Left lobe of liver (tissue), 2 donors: ENCODE results near the gene PDE8A. TPM values are rescaled to one million over a fixed set of nuclear protein-coding genes. Genes with fewer than 3 reads are reported as not detected.
"Not testable (repeated sequence)": the region's sequence is repeated elsewhere in the genome, so short reads cannot be mapped to it uniquely, and the experiment has no call there.

ENCODE experiments used
- ATAC-seq: fragments of 200-7000 bp; cut with Tn5 transposase; one replicate; pipeline ENCODE4 v1.9.1; 2020; ENCODE audit warnings: mild to moderate bottlenecking, moderate library complexity
- DNase-seq: peaks from one replicate; pipeline ENCODE4 v3.0.0-alpha.2; 2020; ENCODE audit warnings: low spot score
- total RNA-seq: library from RNA; stranded (reverse); gene quantifications from one replicate; pipeline ENCODE4 v1.2.1, GENCODE V29; 2021
- donor health status: DM: no; HTN: no; CAD: no; lungs with moderate emphysema.
- donor health status: DM: no; HTN: yes; CAD: no.

Gene PDE8A
- total RNA-seq, 1 donor from 2014 or later, result 33.1 TPM

DNA sequence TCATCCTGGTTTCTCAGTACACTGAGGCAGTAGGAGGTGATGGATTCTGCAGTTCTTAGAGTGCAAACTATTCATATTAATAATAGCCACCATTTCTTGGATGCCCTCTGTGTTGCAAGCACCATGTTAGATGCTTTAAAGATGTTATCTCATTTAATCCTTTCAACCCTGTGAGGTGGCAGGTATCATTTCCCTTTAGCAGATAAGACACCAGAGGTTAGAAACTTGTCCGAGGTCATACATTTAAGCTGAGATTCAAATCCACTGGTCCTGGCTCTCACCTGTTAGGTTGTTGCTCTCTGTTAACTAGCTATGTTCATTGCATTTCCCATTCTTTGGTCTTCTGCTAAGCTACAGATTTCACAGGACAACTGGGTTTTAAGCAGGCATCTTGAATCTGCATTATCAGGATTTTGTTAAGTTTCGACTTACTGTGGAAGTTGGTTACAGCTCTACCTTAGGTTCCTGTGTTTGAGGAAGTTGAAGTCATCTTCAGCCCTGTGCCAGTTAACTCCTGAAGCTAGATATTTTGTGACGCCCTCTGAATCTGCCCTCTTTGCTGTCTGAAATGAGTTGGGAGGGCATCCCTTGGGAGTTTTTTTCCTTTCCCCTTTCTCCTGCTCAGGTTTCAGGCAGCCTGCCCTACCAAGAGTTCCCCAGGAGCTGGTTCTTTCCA, 6.4 kb downstream of the PDE8A start:
- ATAC-seq (no peak), DNase-seq (no peak)

DNA sequence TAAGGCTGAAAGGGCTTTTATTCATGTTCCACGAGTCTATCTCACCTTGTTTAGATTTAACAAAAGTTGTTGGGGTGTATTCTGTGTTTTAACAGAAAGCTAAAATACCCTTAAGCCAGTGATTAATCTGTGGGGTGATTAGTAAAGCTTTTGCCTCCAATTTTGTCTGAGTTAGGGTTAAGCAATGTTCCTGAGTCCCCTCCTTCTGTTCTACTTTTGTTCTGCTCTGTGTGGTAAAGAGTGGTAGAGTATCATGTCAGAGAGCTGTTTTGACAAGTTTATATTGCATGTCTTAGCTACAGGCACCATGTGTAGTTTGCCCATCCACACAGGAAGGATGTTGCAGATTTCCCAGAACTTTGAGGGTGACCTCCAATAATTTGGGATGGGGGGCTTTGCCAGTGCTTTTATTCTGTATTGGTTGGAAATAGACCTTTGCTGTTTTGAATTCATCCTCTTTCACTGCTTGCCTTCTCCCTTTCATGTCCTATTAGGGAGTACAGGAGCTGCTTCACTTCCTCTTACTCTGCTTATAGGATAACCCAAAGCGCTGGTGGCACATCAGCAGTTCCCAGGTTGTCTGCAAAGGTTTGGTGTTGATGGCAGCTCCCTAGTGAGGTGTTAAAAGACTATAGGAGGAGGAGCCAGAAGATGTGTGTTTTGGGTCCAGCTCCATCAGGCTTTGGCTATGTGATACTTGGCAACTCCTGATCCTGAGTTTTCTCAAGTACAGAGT, 7.4 kb downstream of the PDE8A start:
- ATAC-seq (no peak), DNase-seq (no peak)

DNA sequence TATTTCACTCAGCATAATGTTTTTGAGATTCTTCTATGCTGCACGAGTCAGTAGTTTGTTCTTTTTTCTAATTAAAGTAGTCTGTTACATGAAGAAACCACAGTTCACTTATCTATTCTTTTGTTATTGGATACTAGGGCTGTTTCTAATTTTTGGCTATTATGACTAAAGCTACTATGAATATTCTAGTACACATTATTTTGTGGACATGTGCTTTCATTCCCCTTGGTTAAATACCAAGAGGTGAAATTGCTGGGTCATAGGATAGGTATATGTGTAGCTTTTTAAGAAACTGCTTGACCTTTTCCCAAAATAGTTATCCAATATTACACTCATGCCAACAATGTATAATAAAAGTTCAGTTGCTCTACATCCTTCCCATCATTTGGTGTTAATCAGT, 8.9 kb downstream of the PDE8A start:
- no peak for ATAC-seq
- DNase-seq, result no peak

DNA sequence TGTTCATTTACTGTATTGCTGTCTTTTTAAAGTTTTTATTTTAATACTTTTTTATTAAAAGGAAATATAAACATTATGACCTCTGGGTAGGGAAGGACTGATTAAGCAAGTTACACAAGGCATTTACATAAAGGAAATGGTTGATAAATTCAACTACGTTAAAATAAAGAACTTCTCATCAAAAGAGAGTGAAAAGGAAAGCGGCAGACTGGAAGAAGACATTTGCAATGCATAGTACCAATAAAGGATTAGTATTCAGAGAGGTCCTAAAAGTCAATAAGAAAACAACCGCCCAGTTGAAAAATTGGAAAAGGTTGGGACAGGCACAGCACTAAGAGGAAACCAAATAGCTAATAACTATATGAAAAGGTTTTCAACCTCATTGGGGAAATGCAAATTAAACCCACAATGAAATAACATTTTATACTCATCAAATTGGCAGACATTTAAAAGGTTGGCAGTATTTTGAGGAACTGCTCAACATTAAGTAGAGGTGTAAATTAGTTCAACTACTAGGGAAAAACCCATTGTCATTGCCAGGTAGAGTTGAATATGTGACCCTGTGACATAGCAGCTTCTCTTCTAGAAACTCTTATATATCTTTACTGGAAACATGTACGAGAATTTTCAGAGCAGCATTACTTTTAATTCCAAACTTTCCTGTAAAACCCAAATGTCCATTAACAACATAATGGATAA, 9.5 kb downstream of the PDE8A start:
- DNase-seq, result no peak
- no peak for ATAC-seq

DNA sequence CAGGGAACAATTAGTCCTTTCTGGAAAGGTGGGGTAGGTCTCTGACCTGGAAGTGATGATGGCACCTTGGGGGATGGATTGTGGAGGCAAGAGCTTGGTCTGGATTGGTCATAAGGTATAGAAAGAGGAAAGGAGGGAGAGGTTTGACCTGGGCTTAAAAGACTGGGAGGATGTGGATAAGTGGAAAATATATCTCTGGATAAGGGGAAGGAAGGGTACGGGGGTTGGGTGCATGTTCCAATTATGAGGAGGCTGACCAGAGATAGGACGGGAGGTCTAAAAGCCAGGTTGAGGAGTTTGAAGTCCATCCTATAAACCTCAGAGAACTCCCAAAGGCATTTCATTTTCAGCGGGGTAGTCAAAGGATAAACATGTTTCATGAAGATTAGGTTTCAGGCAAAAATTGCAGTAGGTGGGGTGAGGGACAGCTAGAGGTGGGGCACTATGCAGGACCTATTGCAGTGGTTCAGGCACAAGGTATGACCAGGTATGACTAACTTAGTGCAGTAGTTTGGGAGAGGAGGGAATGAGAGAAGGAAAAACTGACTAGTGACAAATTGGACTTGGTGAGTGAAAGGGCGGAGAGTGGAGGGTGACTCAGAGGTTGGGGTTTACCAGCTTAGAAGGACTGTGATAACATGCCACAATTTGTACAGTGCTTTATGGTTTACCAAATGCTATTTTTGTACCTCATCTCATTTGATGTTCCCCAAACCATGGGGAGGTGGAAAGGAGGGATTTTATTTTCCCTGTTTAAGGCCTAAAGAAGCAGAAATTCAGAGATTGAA, 10.7 kb downstream of the PDE8A start:
- DNase-seq (no peak), ATAC-seq (peak; percentile 46)

DNA sequence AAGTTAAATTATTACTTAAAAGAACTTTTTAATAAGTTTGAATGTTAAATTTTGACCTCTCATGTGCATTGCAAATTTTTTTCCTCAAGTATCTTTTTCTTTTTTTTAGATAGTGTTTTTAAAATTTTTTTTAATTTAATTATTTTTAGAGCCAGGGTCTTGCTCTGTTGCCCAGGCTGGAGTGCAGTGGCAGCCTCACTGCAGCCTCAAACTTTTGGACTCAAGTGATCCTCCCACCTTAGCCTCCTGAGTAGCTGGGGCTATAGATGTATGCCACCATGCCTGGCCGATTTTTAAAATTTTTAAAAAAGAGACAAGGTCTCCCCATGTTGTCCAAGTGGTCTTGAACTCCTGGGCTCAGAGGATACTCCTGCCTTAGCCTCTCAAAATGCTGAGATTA, 14.4 kb downstream of the PDE8A start:
- ATAC-seq, result no peak
- DNase-seq, result no peak

DNA sequence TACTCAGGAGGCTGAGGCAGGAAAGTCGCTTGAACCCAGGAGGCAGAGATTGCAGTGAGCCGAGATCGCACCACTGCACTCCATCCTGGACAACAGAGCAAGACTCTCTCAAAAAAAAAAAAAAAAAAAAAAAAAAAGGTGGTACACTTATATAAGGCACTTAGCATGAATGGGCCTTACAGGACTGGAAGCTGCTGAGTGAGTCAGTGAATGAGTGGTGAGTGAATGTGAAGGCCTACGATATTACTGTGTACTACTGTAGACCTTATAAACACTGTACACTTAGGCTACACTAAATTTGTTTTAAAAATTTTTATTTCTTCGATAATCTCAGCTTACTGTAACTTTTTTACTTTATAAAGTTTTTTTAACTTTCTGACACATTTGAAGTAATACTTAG, 15.1 kb downstream of the PDE8A start:
- not testable (repeated sequence) for ATAC-seq, DNase-seq

DNA sequence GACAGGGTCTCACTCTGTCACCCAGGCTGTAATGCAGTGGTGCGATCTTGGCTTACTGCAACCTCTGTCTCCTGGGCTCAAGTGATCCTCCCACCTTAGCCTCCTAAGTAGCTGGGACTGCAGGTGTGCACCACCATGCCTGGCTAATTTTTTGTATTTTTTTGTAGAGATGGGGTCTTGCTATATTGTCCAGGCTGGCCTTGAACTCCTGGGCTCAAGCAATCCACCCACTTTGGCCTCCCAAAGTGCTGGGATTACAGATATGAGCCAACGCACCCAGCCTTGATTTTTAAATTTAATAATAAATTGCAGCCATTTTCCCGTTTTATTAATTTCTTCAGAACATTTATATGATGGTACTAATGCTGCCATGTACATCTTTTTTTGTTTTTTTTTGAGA, 15.6 kb downstream of the PDE8A start:
- ATAC-seq, DNase-seq: not testable (repeated sequence)

DNA sequence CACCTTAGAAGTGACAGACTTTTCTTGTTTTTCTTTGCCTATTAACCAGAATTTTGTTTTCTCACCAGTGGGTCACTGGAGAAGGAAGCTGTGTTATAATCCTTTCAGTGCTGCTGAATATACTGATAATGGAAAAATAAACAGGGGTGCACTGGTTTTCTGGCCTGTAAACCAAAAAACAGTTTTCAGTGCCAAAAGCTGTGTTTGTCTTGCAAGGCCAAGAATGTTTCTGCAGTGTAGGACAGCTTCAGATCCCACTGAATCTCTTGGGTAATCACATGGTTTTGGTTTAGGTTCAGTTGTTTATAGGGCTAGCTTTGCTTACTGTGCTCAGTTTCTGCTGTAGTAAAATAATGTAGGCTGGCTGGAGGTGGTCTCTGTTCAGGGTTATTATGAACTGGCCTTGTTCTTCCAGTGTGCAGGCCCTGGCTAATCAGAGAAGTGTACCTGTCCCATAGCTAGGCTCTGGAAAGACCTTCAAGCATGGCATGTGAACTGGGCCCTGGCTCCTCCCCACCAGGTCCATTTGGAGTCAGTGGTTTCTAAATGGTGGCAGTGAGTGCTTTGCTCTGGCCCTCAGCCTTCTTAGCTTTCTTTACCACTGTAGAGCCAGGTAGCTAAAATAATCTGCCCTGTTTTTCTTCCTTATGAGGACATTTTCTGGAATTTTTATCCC, 18.7 kb downstream of the PDE8A start:
- ATAC-seq, result peak; percentile 80

DNA sequence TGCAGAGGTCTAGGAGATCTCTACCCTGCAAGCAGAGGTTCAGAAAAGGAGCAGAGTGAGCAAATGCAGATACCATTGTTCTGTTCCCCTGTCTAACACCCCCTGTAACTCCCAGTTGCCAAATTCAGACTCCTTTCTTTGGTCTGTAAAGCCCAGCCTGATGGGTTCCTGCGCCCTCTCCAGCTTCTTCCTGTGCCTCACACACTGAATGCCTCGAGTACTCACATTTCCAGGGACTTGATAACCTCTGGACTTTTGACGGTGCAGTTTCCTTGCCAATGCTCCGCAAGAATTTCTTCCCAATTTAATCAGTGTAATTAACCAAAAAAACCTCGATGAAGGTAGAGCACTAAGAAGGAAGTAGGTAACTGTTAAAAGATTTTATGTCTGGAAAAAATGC, 19.3 kb downstream of the PDE8A start:
- ATAC-seq (peak; percentile 56), DNase-seq (no peak)

More for the DNA sequence above, 18.7 kb downstream of the PDE8A start:
- no peak for DNase-seq

DNA sequence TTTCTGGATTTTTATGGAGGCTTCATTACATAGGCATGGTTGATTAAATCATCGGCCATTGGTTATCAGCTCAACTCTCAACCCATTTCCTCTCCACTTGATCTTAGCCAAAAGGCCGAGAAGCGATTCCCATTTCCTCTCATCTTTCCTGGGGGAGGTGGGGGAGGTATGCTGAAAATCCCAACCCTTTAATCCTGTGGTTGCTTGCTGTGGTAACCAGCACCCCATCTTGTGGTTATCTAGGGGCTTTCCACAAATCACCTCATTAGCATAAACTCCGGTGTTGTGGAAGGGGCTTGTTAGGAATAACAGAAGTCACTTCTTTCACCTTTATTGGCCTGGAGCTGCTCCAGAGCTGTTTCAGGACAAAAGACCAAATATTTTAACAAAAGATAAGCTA, 20.9 kb downstream of the PDE8A start:
- no peak for ATAC-seq
- DNase-seq, result no peak

DNA sequence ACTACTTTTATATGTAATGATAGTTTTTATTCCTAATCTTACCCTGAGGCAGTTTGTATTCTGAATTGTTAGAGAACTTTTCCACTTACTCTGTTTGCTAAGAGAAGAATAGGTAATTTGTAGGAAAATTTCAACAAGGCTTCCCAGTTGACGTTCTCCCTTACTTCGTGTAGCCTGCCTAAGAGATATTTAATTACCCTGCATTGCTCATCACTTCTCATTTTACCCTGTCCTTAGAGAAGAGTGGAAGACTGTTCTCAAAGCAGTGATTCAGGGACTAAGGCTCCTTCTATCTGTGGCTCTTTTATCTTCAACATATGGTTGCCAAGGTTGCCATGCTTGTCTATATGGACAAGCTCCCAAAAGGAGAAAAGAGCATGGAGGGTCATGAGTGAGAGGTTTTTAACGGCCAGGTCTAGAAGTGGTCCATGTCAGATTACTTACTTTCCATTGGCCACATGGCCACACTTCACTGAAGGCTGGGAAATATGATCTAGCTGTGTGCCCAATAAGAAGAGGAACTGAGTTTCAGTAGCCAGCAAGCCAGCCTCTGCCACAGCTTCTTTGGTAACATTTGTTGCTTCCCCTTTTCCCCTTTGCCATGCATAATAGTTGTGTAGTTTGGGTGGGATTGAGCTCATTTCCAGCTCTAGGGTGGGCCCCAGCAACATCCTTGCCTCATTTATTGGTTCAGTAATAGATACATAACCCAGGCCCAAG, 22.1 kb downstream of the PDE8A start:
- DNase-seq (no peak), ATAC-seq (no peak)

DNA sequence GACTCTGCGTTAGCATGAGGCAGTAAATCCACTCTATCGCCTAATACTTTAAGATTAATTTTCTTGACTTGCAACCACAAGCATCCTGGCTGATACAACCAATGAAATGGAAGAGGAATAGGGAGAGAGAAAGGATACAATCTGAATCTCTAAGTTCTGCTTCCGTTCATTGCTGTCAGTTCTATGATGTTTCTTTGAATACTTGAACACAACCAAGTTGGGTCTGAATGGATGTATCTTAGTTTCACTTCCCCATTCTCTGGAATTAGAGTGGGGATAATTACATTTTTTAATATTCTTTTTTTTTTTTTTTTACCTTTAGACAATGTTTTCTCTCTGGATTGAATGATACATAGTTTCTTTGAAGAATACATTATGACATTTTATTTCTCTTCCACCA, 22.9 kb downstream of the PDE8A start:
- DNase-seq (no peak), ATAC-seq (no peak)

DNA sequence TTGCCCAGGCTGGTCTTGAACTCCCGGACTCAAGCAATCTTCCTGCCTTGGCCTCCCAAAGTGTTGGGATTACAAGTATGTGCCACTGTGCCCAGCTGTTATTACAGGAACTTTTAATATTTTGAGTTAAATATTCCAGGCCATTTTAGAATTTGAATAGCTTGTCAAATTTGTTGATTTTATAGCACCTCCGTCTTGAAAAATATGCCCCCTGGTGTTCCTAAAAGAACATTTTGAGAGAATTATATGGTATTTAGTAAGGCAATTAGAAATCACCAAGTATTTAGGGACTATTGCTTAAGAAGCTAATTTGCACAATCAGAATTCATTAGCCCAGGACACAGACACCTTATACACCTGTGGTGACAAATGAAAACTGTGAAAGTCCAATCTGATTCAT, 23.7 kb downstream of the PDE8A start:
- DNase-seq, result no peak
- no peak for ATAC-seq

DNA sequence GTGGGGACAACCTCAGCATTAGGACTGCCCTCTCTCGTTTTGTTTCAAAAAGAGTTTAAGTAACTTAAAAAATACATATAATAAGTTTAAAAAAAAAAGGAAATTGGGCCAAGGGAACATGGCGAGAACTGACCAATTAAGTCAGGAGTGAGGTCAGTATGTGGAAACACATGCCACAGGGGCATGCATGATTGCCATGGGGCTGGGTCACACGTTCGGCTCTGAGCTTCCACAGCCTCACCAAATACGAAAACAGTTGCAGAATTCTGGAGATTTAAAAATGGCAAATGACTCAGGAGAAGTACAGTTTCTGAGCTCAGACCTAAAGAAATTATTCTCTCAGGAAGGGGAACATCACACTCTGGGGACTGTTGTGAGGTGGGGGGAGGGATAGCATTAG, 24.1 kb downstream of the PDE8A start:
- DNase-seq, result no peak
- peak; percentile 36 for ATAC-seq

DNA sequence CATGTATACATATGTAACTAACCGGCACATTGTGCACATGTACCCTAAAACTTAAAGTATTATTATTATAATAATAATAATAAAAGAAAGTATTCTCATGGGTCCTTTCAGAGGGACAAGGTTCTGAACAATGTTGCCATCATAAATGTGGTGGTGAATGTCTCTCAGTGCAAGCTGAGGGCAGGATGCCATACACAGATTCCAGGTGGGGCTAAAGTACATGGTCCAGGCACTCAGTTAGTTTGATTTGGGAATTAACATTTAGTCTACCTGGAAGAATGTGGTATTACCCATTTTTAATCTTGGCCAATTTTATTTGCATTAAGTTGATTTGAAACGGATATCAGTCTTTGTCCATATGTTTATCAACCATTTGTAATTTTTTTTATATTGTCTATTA, 24.5 kb downstream of the PDE8A start:
- DNase-seq, result peak; percentile 84
- peak; percentile 80 for ATAC-seq

DNA sequence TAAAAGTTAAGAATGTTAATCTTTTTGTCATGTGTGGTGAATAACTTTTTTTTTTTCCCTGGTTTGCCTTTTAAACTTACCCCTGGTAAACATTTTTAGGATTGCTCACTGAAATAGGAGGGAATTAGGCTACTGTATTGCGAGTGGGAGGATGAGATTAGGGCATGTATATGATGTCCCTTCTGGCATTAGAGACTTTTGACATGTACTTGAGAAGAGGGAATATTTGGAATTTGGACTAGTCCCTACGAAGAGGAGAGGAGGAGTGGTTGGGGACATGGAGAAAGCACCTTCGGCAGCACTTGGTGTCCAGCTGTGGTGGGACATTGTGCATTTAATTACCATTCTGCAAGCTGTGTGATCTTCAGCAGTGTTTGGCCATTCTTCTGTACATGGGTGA, 25.0 kb downstream of the PDE8A start:
- DNase-seq, result no peak
- ATAC-seq, result no peak

DNA sequence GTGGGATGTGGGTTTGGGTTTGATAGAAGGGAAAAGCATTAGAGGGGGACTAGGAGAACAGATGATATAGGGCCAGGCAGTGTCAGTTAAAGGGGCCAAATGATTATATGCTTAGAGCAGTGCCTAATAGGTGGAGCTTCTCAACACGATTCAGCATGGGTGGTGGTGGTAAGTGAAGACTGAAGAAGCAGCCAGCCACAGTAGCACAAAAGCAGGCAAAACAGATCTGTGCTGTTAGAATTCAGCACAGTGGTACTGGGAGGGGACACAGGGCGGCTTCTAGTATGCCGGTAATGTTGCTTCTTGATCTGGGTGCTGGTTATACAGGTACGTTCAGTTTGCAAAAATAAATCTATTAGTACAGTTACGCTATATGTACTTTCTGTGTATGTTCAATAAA, 25.5 kb downstream of the PDE8A start:
- DNase-seq (no peak), ATAC-seq (no peak)

DNA sequence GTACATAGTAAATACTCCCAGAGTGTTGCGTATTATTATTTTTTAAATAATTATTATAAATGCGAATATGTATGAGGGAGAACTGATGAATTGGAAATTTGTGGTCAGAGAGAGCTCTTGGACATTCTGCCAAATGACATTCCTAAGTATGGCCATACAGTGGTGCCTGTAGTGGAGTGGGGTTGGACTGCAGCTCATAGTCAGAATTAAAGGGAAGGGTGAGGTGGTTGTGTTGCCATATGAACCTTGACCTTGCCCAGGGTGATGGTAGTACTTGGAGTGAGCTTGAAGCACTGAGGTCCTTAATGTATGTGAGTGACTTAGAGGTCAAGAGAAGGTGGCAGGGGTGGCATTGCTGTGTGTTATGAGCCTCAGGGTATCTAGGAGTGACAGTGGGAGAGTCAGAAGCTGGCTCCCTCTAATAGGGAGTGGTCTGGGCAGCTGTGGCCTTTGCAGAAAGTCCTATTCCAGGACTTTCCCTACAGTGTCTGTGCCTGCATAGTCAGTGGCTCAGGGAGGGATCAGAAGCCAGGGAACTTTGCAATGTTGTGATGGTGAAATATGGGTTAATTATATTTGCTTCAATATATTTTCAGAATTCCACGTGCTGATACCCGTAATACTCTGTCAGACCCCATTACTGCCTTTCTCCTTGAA, 26.2 kb downstream of the PDE8A start:
- DNase-seq, result no peak

More for the DNA sequence above, 26.2 kb downstream of the PDE8A start:
- ATAC-seq, result peak; percentile 10
